Fibroblast of skin of right biceps (primary cell): Measurements from ENCODE around the gene ANKRD27.
A peak's percentile ranks its signal among the peaks of the same experiment; 100 is the strongest.
"Not testable (repeated sequence)": the region's sequence is repeated elsewhere in the genome, so short reads cannot be mapped to it uniquely, and the experiment has no call there.

ENCODE experiments used
- DNase-seq: peaks from one replicate; pipeline ENCODE4 v3.0.0-alpha.2; 2013

ANKRD27 gene

DNA sequence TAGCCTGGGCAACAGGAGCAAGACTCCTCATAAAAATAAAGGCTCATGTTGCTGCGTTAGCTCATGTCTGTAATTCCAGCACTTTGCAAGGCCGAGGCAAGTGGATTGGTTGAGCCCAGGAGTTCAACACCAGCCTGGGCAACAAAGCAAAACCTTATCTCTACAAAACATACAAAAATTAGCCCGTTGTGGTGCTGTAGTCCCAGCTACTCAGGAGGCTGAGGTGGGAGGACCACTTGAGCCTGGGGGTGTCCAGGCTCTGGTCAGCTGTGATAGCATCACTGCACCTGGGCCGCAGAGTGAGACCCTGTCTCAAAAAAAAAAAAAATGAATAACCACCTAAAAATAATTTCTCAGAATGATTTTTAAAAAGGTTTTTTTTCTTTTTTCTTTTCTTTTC is 12.7 kb upstream of the ANKRD27 start:
- DNase-seq = no peak

DNA sequence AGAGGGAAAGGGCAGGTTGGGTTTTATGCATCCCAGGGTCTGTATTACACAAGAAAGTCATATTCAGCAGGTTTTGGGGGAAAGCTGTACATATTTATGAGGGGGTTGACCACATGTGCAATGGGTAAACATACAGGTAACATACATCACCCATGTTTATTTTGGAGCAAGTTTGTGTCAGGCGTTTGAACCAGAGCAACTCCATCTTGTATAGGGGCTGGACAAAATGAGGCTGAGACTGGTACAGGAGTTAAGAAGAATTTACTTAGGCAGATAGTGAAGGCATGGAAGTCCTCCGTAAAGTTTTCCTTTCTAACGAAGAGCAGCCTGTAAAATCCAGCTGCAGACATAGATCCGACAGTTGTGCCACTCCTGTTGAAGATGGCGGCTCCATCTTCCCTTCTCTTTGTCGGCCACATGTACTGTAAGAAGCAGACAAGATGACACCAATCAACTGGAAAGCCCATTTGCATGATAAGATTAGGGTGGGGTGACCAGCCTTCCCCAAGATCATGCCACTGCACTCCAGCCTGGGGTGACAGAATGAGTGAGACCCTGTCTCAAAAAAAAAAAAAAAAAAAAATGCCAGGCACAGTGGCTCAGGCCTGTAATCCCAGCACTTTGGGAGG is 12.0 kb upstream of the ANKRD27 start:
- DNase-seq = no peak

DNA sequence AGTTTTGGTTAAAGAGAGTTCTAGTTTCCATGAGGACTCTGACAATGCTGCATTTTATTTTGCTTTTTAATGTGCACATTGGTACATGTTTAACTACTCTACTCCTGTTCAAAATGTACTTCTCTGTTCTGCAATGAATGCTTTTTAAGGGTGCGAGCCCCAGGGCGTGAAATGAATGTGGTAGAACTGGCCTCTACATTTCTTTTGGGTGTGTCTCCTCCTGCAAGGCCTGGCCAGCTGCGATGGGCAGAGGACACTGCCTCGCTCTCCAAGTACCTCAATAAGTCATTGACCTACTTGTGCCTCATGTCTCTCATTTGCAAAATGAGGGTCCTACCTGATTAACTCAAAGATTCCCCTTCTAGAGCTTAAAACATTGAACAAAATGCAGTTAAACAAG is 7.3 kb upstream of the ANKRD27 start:
- no peak for DNase-seq

DNA sequence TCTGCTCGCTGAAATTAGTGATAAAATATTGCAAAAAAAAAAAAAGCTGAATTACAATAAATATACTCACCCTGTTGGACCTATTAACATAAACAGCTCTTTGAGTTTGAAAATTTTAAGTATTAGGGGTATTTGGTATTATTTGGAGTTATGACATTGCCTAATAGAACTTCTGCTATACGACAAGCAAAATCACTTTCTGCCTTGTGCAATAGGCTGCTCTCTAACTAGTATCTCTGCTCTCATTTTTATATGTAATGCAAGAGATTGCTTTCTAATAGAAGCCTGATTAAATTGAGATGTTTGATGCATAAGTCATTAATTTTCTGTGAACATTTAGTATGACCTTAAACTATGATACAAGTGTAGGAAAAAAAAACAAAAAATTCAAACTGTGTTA is 6.0 kb upstream of the ANKRD27 start:
- DNase-seq = no peak

DNA sequence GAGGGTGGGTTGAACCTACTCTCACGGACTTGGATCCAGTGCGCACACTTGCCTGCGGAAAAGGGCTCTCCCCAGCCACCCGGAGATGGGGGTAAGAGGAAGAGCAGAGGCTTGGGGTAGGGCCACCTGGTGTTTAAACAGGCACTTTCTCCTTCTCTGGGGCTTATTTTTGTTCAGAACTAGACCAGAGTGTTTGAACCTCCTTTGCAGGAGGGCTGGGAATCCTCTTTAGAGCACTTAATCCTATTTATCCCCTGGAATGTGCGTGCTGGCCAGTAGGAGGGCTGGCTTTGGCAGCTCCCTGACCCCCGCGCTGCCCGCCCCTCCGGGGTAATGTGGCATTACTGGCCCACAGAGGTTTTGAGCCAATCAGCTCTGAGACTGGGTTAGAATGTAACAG is 2.7 kb upstream of the ANKRD27 start:
- DNase-seq = no peak

DNA sequence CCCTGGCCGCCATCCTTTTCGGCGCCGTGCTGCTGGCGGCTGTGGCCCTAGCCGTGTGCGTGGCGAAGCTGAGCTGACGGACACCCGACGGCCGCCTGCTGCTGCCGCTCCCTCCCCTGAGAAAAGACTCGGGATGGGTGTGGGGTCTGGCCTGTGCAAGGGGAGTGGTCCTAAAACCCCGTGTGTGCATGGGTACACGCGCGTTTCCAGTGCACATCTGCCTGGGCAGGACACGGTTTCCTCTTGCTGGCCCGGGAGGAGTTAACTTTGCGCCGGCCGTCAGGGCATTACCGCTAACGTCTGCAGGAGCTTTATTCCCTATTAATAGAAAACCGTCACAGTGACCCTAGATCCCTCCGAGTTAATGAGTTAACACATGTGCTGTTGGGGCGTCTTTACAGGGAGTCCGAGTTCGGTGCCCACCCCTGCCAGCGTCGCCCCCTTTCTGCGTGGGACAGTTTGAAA is 1.9 kb upstream of the ANKRD27 start:
- DNase-seq = no peak

DNA sequence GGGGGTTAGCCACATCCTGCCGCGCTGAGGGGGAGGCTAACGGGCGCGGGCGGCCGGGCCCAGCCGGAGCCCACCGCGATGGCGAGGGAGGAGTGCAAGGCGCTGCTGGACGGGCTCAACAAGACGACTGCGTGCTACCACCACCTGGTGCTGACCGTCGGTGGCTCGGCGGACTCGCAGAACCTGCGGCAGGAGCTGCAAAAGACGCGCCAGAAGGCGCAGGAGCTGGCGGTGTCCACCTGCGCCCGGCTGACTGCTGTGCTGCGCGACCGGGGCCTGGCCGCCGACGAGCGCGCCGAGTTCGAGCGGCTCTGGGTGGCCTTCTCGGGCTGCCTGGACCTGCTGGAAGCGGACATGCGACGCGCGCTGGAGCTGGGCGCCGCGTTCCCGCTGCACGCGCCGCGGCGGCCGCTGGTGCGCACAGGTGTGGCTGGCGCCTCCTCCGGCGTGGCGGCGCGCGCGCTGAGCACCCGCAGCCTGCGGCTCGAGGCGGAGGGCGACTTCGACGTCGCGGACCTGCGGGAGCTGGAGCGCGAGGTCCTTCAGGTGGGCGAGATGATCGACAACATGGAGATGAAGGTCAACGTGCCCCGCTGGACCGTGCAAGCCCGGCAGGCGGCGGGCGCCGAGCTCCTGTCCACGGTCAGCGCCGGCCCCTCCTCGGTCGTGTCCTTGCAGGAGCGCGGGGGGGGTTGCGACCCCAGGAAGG is 1.4 kb upstream of the ANKRD27 start:
- no peak for DNase-seq

DNA sequence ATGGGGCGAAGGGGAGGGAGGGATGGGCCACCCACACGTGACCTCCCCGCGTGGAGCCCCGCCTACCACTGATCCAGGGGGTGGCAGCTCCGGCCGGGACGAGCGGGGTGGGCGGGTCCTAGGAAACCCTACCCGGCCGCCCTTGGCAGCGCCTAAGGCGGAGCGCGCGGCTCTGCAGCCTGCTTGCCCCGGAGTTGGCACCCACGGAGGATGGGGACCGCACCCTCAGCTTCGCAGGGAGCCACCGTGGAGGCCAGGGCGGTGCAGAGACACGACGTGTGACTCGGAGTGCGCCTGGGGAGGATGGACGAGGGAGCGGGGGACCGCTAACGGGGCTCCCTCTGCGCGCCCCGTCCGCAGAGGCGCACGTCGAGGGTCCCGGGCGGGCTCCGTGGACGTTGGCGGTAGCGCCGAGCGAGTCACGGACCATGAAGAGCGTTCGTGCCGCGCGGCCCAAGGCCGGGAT is 773 bp upstream of the ANKRD27 start, which contains the start of gene RGS9BP:
Gene RGS9BP, plus strand, starts transcription at position 129 of the 466 bp plus-strand sequence. CDS start 416 bp downstream, outside the sequence.
- DNase-seq = peak; percentile 65

DNA sequence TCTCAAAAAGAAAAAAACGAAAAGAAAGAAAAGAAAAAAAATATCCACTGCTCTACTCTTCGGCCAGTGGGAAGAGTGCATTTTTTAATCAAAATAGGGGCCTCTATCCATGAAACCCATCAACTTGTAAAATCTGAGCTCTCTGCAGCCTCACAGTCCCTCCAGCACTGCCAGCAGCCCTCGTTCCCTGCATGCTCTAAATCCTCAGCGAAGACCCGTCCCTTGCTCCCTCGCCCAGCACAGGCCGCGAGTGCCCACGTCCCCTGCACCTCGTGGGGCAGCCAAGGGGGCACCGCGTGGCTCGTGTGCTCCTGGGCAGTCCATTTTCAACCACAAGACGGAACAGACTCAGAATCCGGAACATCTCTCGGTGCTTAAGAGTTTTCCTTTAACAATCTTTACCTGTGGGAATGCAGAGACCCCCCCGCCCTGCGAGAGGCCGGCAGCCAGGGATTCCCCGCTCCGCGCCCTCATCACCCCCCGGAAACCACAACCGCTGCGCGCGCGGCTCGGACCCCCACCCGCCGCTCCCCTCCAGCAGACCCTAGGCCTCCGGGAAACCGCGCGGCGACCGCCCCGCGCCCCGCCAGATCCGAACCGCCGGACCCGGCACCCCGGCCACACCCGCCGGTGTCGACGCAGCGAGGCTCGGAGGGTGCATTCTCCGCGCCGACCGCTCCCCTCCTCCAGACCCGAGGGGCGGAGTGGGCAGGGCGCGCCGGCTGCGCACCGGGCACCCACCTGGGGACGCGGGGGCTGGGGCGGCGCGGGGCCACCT is 638 bp downstream of the ANKRD27 start:
- no peak for DNase-seq

DNA sequence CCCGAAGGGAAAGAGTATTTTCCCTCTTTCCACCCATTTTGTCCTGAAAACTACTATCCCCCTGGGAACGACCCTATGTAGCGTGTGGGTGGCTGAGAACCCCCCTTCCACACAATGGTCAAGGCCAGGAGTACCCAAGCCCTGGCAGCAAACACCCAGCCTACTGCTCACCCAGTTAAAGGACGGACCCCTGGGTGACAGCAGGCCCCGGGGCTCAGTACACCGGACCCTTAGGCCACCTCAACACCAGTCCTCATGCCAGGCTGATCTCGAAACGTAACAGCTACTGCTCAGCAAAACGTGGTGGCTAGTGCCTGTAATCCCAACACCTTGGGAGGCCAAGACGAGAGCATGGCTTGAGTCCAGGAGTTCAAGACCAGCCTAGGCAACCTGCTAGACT is 1.4 kb downstream of the ANKRD27 start:
- no peak for DNase-seq

DNA sequence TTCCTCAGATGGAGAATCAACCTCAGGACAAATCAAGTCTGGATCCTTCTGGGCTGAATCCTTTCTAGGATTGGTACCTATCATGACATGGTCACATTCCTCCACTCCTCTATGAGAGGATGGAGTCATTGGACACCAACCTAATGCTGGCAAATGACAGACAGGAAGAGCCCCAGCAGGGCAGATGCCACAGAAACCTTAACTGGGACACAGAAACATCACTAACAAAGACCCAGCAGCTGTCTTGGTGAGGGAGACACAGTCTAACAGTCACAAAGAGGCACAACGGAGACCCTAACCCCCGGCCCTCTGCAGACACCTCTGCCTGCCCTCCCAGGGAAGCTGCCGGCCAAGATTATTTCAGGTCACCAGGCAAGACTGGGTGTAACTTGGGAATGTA is 2.1 kb downstream of the ANKRD27 start:
- DNase-seq = no peak

DNA sequence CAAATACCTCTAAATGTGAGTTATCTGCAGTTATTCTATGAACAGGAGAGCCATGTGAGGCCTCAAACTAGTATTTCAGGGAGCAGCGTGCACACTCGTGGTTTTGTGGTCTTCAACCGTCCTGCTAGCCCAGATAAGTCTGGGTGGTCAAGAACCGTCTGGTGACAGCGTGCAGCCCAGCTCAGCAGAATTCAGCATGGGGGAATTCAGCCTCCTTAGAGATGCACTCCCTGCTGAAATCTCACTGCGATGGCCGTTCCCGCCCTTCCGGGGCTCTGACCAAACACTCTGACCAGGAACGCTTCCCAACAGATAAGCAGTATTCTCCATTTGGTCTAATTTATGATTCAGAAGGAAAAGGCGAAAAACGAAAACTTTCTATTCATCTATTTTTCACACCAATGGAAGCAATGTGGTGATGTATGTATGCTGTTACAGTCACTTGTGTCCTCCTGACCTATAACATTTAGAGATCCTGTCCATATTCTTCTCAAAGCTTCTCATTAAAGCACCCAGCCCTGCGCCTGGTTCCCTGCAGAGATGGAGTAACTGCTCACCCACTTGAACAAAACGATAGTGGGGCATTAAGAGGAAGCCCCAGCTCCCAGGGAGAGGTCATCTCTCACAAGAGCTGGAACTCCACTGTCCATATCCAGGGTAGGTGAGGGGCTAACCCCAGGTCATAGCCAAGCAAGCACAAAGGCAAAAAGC is 2.9 kb downstream of the ANKRD27 start:
- no peak for DNase-seq

DNA sequence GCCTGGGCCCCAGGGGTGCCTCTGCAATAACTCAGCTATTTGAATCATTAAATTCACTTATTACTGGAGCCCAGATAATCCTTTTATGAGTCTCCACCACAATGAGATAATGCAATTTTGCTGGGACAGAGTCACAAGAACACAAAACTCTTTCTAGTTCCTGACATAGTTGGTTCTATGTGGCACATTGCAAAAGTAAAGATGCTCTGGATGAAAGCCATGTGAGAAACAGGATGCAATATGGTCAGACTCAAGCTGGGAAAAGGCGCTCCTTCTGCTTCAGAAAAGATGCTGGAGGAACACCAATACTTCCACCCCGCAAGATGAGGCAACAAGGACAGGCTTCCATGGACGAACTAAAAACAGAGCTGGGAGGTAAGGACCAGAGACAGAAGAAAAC is 5.7 kb downstream of the ANKRD27 start:
- no peak for DNase-seq

DNA sequence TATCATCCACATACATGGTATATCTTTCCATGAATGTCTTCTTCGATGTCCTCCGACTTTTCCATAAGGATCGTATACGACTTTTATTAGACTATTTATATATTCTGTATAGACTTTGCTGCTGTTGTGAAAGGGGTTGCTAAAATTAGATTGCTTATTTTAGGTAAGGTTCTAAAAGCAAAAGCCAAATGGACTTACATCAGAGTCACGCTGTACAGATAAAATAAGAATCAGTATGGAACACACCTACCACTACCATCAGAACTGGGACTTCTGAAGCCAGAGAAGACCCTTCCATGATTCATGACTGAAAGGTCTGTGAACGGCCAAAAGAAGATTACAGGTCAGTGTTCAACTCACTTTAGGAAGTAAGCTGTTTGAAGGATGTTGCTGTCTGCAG is 8.9 kb downstream of the ANKRD27 start:
- no peak for DNase-seq

DNA sequence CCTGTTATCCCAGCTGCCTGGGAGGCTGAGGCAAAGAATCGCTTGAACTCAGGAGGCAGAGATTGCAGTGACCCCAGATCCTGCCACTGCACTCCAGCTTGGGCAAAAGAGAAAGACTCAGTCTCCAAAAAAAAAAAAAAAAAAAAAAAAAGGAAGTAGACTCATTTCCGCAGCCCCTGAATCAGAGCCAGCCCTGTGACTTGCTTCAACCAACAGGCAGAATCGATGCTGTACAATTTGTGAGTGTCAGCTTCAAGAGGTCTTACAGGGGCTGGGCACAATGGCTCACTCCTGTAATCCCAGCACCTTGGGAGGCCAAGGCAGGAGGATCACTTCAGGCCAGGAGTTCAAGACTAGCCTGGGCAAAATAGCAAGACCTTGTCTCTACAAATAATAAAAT is 12.8 kb downstream of the ANKRD27 start:
- DNase-seq = peak; percentile 42

DNA sequence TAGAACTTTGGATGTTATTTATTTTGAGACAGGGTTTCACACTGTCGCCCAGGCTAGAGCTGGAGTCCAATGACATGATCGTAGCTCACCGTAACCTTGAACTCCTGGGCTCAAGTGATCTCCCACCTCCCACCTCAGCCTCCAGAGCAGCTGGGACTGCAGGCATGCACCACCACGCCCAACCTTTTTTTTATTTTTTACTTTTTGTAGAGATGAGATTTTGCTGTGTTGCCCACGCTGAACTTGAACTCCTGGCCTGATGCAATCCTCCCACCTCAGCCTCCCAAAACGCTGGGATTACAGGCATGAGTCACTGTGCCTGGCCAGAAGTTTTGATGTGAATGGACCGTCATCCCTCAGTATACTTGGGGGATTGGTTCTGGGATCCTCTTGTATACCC is 13.7 kb downstream of the ANKRD27 start:
- DNase-seq = no peak

DNA sequence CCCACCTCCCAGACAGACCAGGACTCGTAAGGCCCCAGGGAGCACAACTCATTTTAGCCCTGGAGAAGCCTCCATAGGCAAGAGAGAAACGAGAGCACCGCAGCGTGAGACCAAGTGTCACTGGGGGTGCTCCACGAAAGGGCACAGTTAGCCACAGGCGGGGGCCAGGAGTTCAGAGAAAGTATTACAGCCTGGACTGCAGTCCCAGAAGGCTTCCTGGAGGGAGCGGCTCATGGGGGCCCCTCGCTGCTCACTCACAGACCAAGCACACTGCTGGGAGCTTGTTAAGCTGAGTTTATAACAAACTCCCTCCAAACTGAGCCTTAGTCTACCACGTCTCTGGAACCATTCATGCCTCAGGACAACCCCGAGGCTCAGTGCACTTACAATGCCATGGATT is 16.5 kb downstream of the ANKRD27 start:
- DNase-seq = no peak

DNA sequence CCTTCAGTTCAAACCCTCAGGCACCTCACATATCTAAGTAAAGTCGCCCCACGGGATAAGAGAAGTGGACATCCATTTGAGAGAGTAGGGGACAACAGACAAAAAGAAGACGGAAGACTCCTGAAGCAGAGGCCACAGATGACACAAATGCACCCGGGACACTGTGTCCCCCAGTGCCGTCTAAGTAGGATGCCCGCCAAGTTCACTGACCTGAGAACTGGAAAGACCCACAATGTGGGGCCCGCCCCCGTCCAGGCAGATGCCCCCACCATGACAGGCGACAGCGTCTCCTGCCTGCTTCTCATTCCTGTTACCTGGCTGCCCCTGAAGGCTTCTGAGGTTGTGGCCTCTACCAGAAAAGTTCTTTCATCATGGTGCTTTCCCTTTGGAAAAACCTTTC is 16.9 kb downstream of the ANKRD27 start:
- no peak for DNase-seq

DNA sequence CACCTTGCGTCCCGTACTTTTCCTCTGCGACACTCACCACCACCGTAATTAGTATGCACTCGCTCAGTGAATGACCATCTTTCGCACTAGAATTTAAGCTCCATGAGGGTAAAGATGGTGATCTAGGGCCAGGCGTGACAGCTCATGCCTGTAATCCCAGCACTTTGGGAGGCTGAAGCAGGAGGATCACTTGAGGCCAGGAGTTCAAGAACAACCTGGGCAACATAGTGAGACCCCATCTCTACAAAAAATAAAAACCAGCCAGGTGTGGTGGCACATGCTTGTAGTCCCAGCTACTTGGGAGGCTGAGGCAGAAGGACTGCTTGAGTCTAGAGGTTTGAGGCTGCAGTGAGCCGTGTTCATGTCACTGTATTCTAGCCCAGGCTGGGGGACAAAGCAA is 18.6 kb downstream of the ANKRD27 start:
- not testable (repeated sequence) for DNase-seq

DNA sequence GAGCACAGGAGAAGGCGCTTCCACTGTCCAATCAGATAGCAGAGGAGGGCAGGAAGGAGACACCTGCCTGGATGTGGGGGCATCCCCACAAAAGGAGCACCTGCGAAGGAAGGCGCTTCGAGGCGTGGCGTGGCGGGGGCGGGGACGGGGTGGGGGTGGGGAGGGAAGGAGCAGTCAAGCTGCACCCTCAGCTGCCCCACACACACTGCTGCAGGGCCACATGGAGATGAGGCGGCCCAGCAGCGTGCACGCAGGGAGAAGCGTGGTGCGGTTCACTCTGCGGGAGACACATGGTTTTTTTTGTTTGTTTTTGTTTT is 21.4 kb downstream of the ANKRD27 start:
- DNase-seq = no peak

DNA sequence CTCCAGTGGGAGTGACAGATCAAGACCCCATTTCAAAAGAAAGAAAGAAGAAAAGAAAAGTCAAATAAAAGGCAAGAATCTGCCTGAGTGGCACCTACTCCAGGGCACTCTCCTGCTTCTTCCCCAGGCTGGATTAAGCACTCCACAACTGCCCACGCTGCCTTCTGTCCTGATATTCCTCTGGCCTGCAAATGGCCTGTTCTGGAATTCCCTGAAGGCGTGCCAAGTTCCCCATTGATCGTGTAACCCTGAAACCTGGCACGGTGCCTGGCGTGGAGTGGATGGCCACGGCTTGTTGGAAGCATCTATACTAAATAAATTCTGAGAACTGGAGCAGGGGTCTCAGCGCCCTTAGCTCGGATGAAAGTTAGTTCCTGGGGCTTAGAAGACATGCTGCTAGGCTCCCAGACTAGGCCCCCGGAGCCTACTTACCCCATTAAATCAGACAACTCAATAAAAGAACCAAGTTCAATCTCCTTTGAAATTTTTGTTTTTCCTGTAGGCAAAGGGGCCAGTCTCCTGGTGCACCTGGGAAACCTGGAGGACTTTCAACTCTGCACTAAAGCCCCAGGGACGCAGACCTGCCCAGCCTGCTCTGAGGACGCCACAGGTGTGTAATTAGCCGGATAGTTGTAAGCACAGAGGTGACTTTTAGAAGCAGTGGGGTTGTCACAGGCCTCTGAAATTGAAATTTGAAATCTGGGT is 21.9 kb downstream of the ANKRD27 start:
- no peak for DNase-seq

DNA sequence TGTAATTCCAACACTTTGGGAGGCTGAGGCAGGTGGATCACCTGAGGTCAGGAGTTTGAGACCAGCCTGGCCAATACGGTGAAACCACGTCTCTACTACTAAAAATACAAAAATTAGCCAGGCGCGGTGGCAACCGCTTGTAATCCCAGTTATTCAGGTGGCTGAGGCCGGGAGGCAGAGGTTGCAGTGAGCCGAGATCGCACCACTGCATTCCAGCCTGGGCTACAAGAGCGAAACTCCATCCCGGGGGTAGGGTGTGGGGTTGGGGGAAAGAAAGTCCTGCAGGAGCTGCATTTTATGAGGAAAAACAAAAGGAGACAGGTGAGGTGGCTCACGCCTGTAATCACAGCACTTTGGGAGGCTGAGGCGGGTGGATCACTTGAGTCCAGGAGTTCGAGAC is 22.6 kb downstream of the ANKRD27 start:
- not testable (repeated sequence) for DNase-seq

DNA sequence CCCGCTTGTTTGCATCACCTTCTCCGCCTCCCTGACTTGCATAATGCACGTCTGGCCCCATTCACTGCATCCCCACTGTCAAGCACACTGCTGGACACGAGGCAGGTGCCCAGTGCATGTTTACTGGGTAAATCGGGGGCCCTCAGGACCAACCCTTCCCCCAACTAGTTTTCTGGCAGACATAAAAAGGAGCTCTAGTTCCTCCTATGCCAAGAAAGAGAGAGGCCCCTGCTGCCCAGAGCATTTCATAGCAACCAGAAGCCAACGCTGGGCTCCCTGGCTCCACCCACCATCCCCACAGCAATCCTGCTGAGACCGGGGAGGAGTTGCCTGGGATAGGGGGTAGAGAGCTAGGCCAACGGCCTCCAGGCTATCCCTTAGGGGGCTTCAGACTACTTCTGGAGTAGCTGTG is 23.2 kb downstream of the ANKRD27 start:
- DNase-seq = no peak
